Esophagus muscularis mucosa (tissue), 4 donors: ENCODE data around the gene GFPT2.

Source experiments
- EP300 ChIP-seq: sonication (generic); formaldehyde crosslinking; IDR thresholded peaks from one replicate; pipeline ENCODE4 v1.6.1; 2017; ENCODE audit warnings: antibody characterized with exemption
- POLR2A ChIP-seq: fragments of 450-650 bp; IDR thresholded peaks from one replicate; pipeline ENCODE4 v1.6.1; 2017; ENCODE audit warnings: antibody characterized with exemption, moderate library complexity, mild to moderate bottlenecking, low read depth
- POLR2AphosphoS5 ChIP-seq, 2 donors: sonication (generic); formaldehyde crosslinking; IDR thresholded peaks; one replicate each; pipeline ENCODE4 v1.6.1; 2017; ENCODE audit warnings: antibody characterized with exemption in 2 of 2
- TF ChIP-seq, protein P1 (sequence below), 3 experiments: fragments of 200-600 bp in 2 of 3; fragments of 450-650 bp in 1 of 3; sonication (generic) in 2 of 3; IDR thresholded peaks; one replicate each; pipeline ENCODE4 v1.5.1; 2017 to 2019; ENCODE audit warnings: antibody characterized with exemption in 3 of 3, mild to moderate bottlenecking in 2 of 3, moderate library complexity in 1 of 3

DNA sequence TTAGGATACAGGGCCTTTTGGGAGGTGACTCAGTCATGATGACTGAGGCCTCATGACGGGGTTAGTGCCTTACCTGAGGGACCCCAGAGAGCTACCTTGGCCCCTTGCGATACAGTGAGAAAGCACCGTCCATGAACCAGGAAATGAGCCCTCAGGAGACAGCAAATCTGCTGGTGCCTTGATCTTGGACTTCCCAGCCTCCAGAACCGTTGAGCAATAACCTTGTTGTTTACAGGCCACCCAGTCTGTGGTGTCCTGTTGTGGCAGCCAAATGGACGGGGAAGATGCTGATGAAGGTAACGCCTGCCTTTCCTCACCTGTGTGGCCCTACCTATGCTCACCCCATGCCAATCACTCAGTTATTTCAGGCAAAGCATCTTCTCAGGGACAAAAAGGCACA lies 5.6 kb upstream of the GFPT2 start:
- TF ChIP-seq POLR2A: no peak
- TF ChIP-seq, protein P1, sequence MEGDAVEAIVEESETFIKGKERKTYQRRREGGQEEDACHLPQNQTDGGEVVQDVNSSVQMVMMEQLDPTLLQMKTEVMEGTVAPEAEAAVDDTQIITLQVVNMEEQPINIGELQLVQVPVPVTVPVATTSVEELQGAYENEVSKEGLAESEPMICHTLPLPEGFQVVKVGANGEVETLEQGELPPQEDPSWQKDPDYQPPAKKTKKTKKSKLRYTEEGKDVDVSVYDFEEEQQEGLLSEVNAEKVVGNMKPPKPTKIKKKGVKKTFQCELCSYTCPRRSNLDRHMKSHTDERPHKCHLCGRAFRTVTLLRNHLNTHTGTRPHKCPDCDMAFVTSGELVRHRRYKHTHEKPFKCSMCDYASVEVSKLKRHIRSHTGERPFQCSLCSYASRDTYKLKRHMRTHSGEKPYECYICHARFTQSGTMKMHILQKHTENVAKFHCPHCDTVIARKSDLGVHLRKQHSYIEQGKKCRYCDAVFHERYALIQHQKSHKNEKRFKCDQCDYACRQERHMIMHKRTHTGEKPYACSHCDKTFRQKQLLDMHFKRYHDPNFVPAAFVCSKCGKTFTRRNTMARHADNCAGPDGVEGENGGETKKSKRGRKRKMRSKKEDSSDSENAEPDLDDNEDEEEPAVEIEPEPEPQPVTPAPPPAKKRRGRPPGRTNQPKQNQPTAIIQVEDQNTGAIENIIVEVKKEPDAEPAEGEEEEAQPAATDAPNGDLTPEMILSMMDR (IDR thresholded peaks at IDR 0.05): no peak
- TF ChIP-seq POLR2AphosphoS5 (IDR thresholded peaks at IDR 0.05): no peak
- no peak for TF ChIP-seq EP300
